ENCODE data around the gene IDI1.
"Not testable (repeated sequence)": the region's sequence is repeated elsewhere in the genome, so short reads cannot be mapped to it uniquely, and the experiment has no call there.

The IDI1 gene

GRCh38 chr10:1036341-1036791 is 12.6 kb downstream of the IDI1 start:
- no peak overlapping the region for H3K4me3 ChIP-seq (ENCODE audit: low read depth, low read length)

GRCh38 chr10:1035201-1035600 is 13.7 kb downstream of the IDI1 start:
- no peak overlapping the region for H3K4me3 ChIP-seq (ENCODE audit: low read depth, low read length)

GRCh38 chr10:1034758-1035157 is 14.2 kb downstream of the IDI1 start:
- no peak overlapping the region for H3K4me3 ChIP-seq (ENCODE audit: low read depth, low read length)

- no peak overlapping the region for H3K4me3 ChIP-seq (ENCODE audit: low read depth, low read length)
Measured at GRCh38 chr10:1033601-1034000, 15.3 kb downstream of the IDI1 start.

GRCh38 chr10:1029838-1030237 is 19.1 kb downstream of the IDI1 start:
- no peak overlapping the region for H3K4me3 ChIP-seq (ENCODE audit: low read depth, low read length)

GRCh38 chr10:1026578-1026977 is 22.3 kb downstream of the IDI1 start:
- H3K4me3 ChIP-seq (ENCODE audit: low read depth, low read length) = no peak overlapping the region

- no peak within 1 kb of the TSS for H3K4me3 ChIP-seq (ENCODE audit: low read depth, low read length)
Measured at GRCh38 chr10:1025683-1026082, 23.2 kb downstream of the IDI1 start, which contains the start of gene IDI2. Gene IDI2, minus strand, starts transcription at chr10:1025859. Its CDS starts 1,136 bp downstream, at chr10:1024723.

GRCh38 chr10:1024103-1024502 is 24.8 kb downstream of the IDI1 start:
- H3K4me3 ChIP-seq (ENCODE audit: low read depth, low read length) = no peak overlapping the region

GRCh38 chr10:1022413-1022812 is 26.5 kb downstream of the IDI1 start:
- no peak overlapping the region for H3K4me3 ChIP-seq (ENCODE audit: low read depth, low read length)

GRCh38 chr10:1020958-1021357 is 28.0 kb downstream of the IDI1 start:
- H3K4me3 ChIP-seq (ENCODE audit: low read depth, low read length) = no peak overlapping the region

- H3K4me3 ChIP-seq (ENCODE audit: low read depth, low read length) = no peak overlapping the region
Measured at GRCh38 chr10:1020460-1020859, 28.5 kb downstream of the IDI1 start.

- no peak overlapping the region for H3K4me3 ChIP-seq (ENCODE audit: low read depth, low read length)
Measured at GRCh38 chr10:1019362-1019761, 29.6 kb downstream of the IDI1 start.

- no peak overlapping the region for H3K4me3 ChIP-seq (ENCODE audit: low read depth, low read length)
Measured at GRCh38 chr10:1015688-1016087, 33.2 kb downstream of the IDI1 start.

GRCh38 chr10:1011696-1012095 is 37.2 kb downstream of the IDI1 start:
- H3K4me3 ChIP-seq (ENCODE audit: low read depth, low read length) = no peak overlapping the region

- no peak overlapping the region for H3K4me3 ChIP-seq (ENCODE audit: low read depth, low read length)
Measured at GRCh38 chr10:1010703-1011102, 38.2 kb downstream of the IDI1 start.

GRCh38 chr10:1009947-1010346 is 39.0 kb downstream of the IDI1 start:
- H3K4me3 ChIP-seq (ENCODE audit: low read depth, low read length) = not testable (repeated sequence)

- H3K4me3 ChIP-seq (ENCODE audit: low read depth, low read length) = no peak overlapping the region
Measured at GRCh38 chr10:1009071-1009494, 39.8 kb downstream of the IDI1 start.

- no peak overlapping the region for H3K4me3 ChIP-seq (ENCODE audit: low read depth, low read length)
Measured at GRCh38 chr10:1007583-1007982, 41.3 kb downstream of the IDI1 start.

GRCh38 chr10:1006573-1006972 is 42.3 kb downstream of the IDI1 start:
- H3K4me3 ChIP-seq (ENCODE audit: low read depth, low read length) = no peak overlapping the region

GRCh38 chr10:1003884-1004670 is 44.8 kb downstream of the IDI1 start:
- no peak overlapping the region for H3K4me3 ChIP-seq (ENCODE audit: low read depth, low read length)

- no peak overlapping the region for H3K4me3 ChIP-seq (ENCODE audit: low read depth, low read length)
Measured at GRCh38 chr10:1002425-1003006, 46.4 kb downstream of the IDI1 start.

GRCh38 chr10:997266-998022 is 51.5 kb downstream of the IDI1 start:
- H3K4me3 ChIP-seq (ENCODE audit: low read depth, low read length) = no peak overlapping the region

Data from iPS-11a (cell line).